ENCODE results near the gene MYO7A. TPM values are rescaled to one million over a fixed set of nuclear protein-coding genes. Genes with fewer than 3 reads are reported as not detected.
A peak's percentile ranks its signal among the peaks of the same experiment; 100 is the strongest.

MYO7A gene
- total and polyA plus RNA-seq, 2 of the 8 experiments (the other 6 are each of a cell fraction or from before 2014, with no cell fraction given), result 1.5 to 1.9 TPM

DNA sequence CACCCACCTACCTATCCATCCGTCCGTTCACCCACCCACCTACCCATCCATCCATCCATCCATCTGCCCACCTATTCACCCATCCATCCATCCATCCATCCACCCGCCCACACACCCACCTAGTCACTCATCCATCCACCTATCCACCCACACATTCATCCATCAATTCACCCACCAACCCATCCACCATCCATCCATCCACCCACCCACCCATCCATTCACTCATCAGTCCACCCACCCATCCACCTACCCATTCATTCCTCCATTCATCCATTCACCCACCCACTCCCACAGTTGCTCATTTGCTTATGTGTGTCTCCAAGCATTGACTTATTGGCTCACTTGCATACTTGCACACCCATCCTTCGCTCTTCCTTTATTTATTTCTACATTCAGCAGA, 50.1 kb downstream of the MYO7A start:
- Histone ChIP-seq H2AFZ (ENCODE audit: low read length) (no peak overlapping the region), H2BK12ac (ENCODE audit: low read depth, low read length) (no peak overlapping the region), H3K4me2 (ENCODE audit: insufficient read depth in 1 of 2, low read depth in 2 of 2, low read length in 2 of 2) (no peak overlapping the region), H3K36me3 (ENCODE audit: control insufficient read depth in 2 of 4, insufficient read depth in 4 of 4, low read length in 3 of 4) (no peaks in the 10 kb centered on the region), H3K9me3 (ENCODE audit: insufficient read depth in 2 of 2, low read depth in 1 of 2, low read length in 1 of 2) (no peaks in the 10 kb centered on the region), H3K14ac (ENCODE audit: insufficient read length) (no peak overlapping the region), H2BK120ac (replicated peaks; ENCODE audit: low read depth, low read length) (no peak overlapping the region), H3K79me1 (ENCODE audit: low read depth, low read length) (no peaks in the 10 kb centered on the region), H2BK5ac (ENCODE audit: low read depth, low read length) (no peak overlapping the region), H4K91ac (replicated peaks; ENCODE audit: insufficient read length, low read length) (no peak overlapping the region), H3K79me2 (ENCODE audit: control insufficient read depth in 1 of 2, insufficient read depth in 2 of 2, low read length in 2 of 2) (no peaks in the 10 kb centered on the region), H2BK20ac (ENCODE audit: low read length) (no peak overlapping the region), H3K9ac (replicated peaks in 1 of 4; ENCODE audit: extremely low read depth in 1 of 4, low read depth in 3 of 4, low read length in 3 of 4) (no peak overlapping the region), H4K8ac (ENCODE audit: extremely low read depth, insufficient read depth, low read length) (no peak overlapping the region), H4K20me1 (replicated peaks in 1 of 2; ENCODE audit: control insufficient read depth in 1 of 2, insufficient read depth in 2 of 2, low read length in 2 of 2) (no peaks in the 10 kb centered on the region), H4K5ac (ENCODE audit: insufficient read length, low read depth, low read length) (no peak overlapping the region), H2BK15ac (ENCODE audit: low read length) (no peak overlapping the region), H3K4ac (replicated peaks; ENCODE audit: insufficient read length, low read depth, low read length) (no peak overlapping the region), H3K23me2 (ENCODE audit: low read depth, low read length) (peaks cover 4% of the 10 kb centered on the region; the same call in 1 of the 2 replicates), H3K27me3 (replicated peaks in 1 of 4; ENCODE audit: control insufficient read depth in 3 of 4, extremely low read depth in 1 of 4, insufficient read depth in 3 of 4, low read length in 3 of 4) (peaks cover 0 to 3% (median 0%) of the 10 kb centered on the region in 4 experiments; a peak in 1 of 7 replicates), H3K18ac (ENCODE audit: extremely low read depth, low read length) (no peak overlapping the region), H3K56ac (replicated peaks; ENCODE audit: insufficient read length, low read depth, low read length) (peak overlapping the region; percentile 56), H3K27ac (ENCODE audit: low read depth, low read length) (no peak overlapping the region), H3K23ac (ENCODE audit: insufficient read length) (no peak overlapping the region), H3K4me3 (ENCODE audit: extremely low read depth in 1 of 4, insufficient read depth in 2 of 4, low read depth in 3 of 4, low read length in 4 of 4) (no peak overlapping the region), H3K4me1 (replicated peaks in 1 of 4; ENCODE audit: control insufficient read depth in 3 of 4, insufficient read depth in 4 of 4, low read length in 3 of 4) (peaks cover 9 to 28% (median 15%) of the 10 kb centered on the region in 4 experiments), H2AK5ac (ENCODE audit: low read depth, low read length) (no peak overlapping the region)
- ChIA-PET POLR2A (ENCODE audit: partially characterized antibody) (no interaction called here), CTCF (ENCODE audit: partially characterized antibody) (interaction anchor here (14.5 to 15.1 kb wide), 2 partner anchors 11 to 49 kb away, joined by 178 to 187 read pairs; partner anchors contain the start of gene MYO7A)
- DNase-seq (ENCODE audit: low read depth in 1 of 2, low spot score in 2 of 2) (no peak), FAIRE-seq (no peak)
- TF ChIP-seq KDM4A (IDR thresholded peaks at IDR 0.05; ENCODE audit: low read depth, low read length, severe bottlenecking) (no peak), SIX5 (IDR thresholded peaks at IDR 0.05; ENCODE audit: low read depth, low read length) (no peak), USF2 (IDR thresholded peaks at IDR 0.05; ENCODE audit: low read length) (no peak), SIRT6 (IDR thresholded peaks at IDR 0.05; ENCODE audit: low read length) (no peak), CBX8 (IDR thresholded peaks at IDR 0.05; ENCODE audit: borderline replicate concordance, low read depth, low read length) (no peak), CHD2 (IDR thresholded peaks at IDR 0.05; ENCODE audit: low read length) (no peak), FOSL1 (IDR thresholded peaks at IDR 0.05; ENCODE audit: insufficient read depth, low read depth, low read length) (no peak), CBX5 (IDR thresholded peaks at IDR 0.05; ENCODE audit: low read depth, low read length) (no peak)
- 78% methylated on average over 4 of the region's 4 CpGs; no CpG with 5 or more reads in 1 of the 2 experiments for WGBS, 2 experiments (ENCODE audit: extremely low coverage in 1 of 2, insufficient coverage in 1 of 2, insufficient read length in 1 of 2, insufficient replicate concordance in 2 of 2, low coverage in 1 of 2, low lambda C conversion rate in 2 of 2, missing lambda C conversion rate in 1 of 2)
